Pulmonary artery endothelial cell (primary cell): Measurements from ENCODE around the gene ZNF417. TPM values are rescaled to one million over a fixed set of nuclear protein-coding genes. Genes with fewer than 3 reads are reported as not detected.
"Not testable (repeated sequence)": the region's sequence is repeated elsewhere in the genome, so short reads cannot be mapped to it uniquely, and the experiment has no call there.

Experiments used
- DNase-seq: peaks from one replicate; pipeline ENCODE4 v3.0.0-alpha.2; 2011; ENCODE audit warnings: low read depth, low spot score
- total RNA-seq: library from RNA; depleted of rRNA; stranded (reverse); fragments of >200 nt; gene quantifications from 2 replicates; pipeline ENCODE4 v1.2.3, GENCODE V29; 2014

The ZNF417 gene
- total RNA-seq, 1 donor from 2014 or later = 9.6 TPM

GRCh38 chr19:57887195-57887941 is 29.0 kb downstream of the ZNF417 start:
- DNase-seq = no peak

- no peak for DNase-seq
These were observed 30.3 kb downstream of the ZNF417 start for GRCh38 chr19:57886046-57886445.

DNA sequence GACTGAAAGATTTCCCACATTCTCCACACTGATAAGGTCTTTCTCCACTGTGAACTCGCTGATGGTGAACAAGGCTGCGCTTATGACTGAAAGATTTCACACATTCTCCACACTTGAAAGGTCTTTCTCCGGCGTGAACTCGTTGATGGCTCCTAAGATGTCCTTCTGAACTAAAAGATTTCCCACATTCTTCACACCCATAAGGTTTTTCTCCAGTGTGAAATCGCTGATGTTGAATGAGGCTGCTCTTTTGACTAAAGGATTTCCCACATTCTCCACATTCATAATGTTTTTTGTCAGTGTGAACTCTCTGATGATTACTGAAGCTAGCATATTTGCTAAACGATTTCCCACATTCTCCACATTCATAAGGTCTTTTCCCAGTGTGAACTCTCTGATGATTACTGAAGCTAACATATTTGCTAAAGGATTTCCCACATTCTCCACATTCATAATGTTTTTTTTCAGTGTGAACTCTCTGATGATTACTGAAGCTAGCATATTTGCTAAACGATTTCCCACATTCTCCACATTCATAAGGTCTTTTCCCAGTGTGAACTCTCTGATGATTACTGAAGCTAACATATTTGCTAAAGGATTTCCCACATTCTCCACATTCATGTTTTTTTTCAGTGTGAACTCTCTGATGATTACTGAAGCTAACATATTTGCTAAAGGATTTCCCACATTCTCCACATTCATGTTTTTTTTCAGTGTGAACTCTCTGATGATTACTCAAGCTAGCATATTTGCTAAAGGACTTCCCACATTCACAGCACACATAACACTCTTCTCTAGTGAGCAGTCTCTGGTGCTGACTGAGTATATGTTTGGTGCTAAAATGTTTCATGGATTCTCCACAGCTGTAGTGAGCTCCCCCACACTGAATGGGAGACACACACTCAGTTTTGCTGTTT is 42.3 kb downstream of the ZNF417 start:
- DNase-seq = not testable (repeated sequence)

- no peak for DNase-seq
These were observed 43.9 kb downstream of the ZNF417 start for GRCh38 chr19:57872450-57872849.

- DNase-seq = no peak
These were observed 46.2 kb downstream of the ZNF417 start for GRCh38 chr19:57870225-57870624.

DNA sequence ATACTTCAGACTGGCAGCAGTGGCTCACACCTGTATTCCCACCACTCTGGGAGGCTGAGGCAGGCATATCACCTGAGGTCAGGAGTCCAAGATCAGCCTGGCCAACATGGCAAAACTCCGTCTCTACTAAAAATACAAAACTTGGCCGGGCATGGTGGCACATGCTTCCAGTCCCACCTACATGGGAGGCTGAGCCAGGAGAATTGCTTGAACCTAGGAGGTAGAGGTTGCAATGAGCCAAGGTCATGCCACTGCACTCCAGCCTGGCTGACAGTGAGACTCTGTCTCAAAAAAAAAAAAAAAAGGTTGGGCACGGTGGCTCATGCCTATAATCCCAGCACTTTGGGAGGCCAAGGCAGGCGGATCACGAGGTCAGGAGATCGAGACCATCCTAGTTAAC is 46.7 kb downstream of the ZNF417 start:
- not testable (repeated sequence) for DNase-seq

DNA sequence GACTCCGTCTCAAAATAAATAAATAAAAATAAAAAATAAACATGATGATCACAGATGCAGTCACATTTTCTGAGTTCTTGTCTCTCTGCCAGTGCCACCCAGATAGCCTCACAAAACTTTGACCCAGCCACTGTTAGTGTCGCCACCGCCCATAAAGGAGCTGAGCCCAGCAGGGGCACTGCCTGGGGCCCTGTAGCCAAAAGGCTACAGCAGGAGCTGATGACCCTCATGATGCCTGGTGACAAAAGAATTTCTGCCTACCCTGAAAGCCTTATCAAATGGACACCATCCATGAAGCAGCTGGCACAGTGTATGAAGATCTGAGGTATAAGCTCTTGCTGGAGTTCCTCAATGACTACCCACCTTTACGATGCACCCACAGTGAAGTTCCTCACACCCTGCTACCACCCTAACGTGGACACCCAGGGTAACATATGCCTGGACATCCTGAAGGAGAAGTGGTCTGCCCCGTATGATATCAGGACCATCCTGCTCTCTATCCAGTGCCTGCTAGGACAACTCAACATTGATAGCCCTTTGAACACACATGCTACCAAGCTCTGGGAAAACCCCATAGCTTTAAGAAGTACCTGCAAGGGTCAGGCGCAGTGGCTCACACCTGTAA is 48.4 kb downstream of the ZNF417 start:
- DNase-seq = no peak

Other genes starting within 250 kb of the ZNF417 start
- not detected in 2 replicates for gene ZSCAN4, start 247.7 kb downstream of the ZNF417 start, total RNA-seq
- gene ZNF551, start 234.6 kb downstream of the ZNF417 start, total RNA-seq = 8.7 and 9.8 TPM in 2 replicates
- gene ZNF154, start 207.4 kb downstream of the ZNF417 start, total RNA-seq = 0.92 and 6.0 TPM in 2 replicates
- gene ZNF671, start 189.0 kb downstream of the ZNF417 start, total RNA-seq = 4.7 and 9.3 TPM in 2 replicates
- 13.2 and 13.4 TPM in 2 replicates for gene ZNF776, start 169.8 kb downstream of the ZNF417 start, total RNA-seq
- 10.3 and 17.6 TPM in 2 replicates for gene ZNF586, start 146.9 kb downstream of the ZNF417 start, total RNA-seq
- gene ZNF552, start 101.7 kb downstream of the ZNF417 start, total RNA-seq = 5.8 and 9.2 TPM in 2 replicates
- gene ZNF587B, start 86.3 kb downstream of the ZNF417 start, total RNA-seq = 24.7 and 29.6 TPM in 2 replicates
- 20.7 and 21.5 TPM in 2 replicates for gene ZNF587, start 66.7 kb downstream of the ZNF417 start, total RNA-seq
- 6.1 and 10.8 TPM in 2 replicates for gene ZNF814, start 27.6 kb downstream of the ZNF417 start, total RNA-seq
- 4.6 and 6.6 TPM in 2 replicates for gene ZNF418, start 18.8 kb upstream of the ZNF417 start, total RNA-seq
- gene ZNF256, start 31.1 kb upstream of the ZNF417 start, total RNA-seq = 4.4 and 5.6 TPM in 2 replicates
- 0.20 TPM in 1 of 2 replicates, not detected in the other for gene C19orf18, start 57.9 kb upstream of the ZNF417 start, total RNA-seq
- 8.3 and 12.6 TPM in 2 replicates for gene ZNF606, start 86.2 kb upstream of the ZNF417 start, total RNA-seq
- not detected in 2 replicates for gene ZSCAN1, start 117.4 kb upstream of the ZNF417 start, total RNA-seq
- 0.46 and 3.2 TPM in 2 replicates for gene ZNF135, start 142.7 kb upstream of the ZNF417 start, total RNA-seq
- 19.7 and 33.3 TPM in 2 replicates for gene ZSCAN18, start 181.6 kb upstream of the ZNF417 start, total RNA-seq
- 10.0 and 12.5 TPM in 2 replicates for gene ZNF329, start 234.2 kb upstream of the ZNF417 start, total RNA-seq